GM13976 (cell line): ENCODE results near the gene SPINDOC.

Experiments
- DNase-seq: peaks from one replicate; pipeline ENCODE4 v3.0.0; 2012; ENCODE audit warnings: low spot score
- in situ Hi-C: fragments of 300-500 bp; cut with MboI; formaldehyde crosslinking; loops from one replicate; pipeline ENCODE4 v1.12.0; 2022; ENCODE audit warnings: low sequenced_read_pairs, mixed read lengths, inconsistent platforms; ENCODE audit not compliant: unreplicated experiment
- TF ChIP-seq, protein P1 (sequence below): IDR thresholded peaks from 2 replicates; pipeline ENCODE4 v1.5.1; 2012; ENCODE audit warnings: borderline replicate concordance, mild to moderate bottlenecking; ENCODE audit not compliant: insufficient read depth; ENCODE audit errors: extremely low read depth, missing control alignments, control extremely low read depth

The SPINDOC gene

DNA sequence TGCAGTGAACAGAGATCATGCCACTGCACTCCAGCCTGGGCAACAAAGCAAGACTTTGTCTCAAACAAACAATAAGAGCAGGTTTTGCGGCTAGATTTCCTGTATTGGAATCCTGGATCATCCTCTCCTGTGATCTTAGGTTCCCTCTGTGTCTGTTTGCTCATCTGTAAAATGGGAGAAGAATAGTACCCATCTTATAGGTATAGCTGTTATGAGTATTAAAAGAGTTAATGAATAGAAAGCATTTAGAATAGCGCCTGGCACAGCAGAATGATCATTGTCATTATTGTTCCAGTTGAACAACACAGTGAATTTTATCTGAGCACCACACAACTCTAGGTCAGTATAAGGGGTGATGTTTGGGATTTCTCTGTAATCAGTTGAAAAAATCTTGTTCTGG lies 36.4 kb downstream of the SPINDOC start:
- TF ChIP-seq, protein P1, sequence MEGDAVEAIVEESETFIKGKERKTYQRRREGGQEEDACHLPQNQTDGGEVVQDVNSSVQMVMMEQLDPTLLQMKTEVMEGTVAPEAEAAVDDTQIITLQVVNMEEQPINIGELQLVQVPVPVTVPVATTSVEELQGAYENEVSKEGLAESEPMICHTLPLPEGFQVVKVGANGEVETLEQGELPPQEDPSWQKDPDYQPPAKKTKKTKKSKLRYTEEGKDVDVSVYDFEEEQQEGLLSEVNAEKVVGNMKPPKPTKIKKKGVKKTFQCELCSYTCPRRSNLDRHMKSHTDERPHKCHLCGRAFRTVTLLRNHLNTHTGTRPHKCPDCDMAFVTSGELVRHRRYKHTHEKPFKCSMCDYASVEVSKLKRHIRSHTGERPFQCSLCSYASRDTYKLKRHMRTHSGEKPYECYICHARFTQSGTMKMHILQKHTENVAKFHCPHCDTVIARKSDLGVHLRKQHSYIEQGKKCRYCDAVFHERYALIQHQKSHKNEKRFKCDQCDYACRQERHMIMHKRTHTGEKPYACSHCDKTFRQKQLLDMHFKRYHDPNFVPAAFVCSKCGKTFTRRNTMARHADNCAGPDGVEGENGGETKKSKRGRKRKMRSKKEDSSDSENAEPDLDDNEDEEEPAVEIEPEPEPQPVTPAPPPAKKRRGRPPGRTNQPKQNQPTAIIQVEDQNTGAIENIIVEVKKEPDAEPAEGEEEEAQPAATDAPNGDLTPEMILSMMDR: no peak
- DNase-seq: no peak
- in situ Hi-C loops: no loop called here

DNA sequence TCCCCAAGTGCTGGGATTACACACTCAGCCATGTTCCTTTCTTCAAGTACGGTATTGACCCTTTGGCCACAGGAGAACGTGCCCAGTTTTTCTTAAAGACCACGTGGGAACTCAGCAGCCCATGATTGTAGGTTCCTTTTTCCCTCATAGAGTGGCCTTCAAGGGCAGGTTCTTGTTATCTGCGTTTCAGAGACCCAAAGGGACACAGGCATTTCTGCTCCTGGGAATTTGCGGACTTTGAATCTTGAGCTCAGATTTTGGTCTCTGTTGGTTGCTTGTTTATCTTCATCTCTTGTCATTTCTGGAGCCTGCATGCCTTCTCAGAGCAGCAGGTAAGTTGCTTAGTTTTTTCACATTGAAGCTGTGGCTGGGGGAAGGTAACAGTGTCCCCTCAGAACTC lies 37.7 kb downstream of the SPINDOC start:
- TF ChIP-seq, protein P1: no peak
- in situ Hi-C loops: no loop called here
- no peak for DNase-seq

DNA sequence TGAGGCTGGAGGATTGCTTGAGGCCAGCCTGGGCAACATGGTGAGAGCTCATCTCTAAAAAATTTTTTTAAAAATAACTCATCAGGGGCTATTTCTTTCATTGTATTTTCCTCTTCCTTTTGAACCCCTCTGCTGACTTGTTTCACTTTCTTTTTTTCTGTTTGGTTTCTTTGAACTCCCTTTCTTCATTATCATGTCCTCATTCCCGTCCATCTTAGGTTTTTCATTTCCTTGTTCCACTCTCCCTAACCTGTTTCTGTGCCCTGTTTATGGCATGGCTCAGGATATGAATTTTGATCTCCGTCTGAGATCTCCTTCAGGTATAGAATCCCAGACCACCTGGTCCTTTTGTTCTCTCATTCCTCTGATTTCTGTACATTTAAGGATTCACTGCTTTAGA lies 38.1 kb downstream of the SPINDOC start:
- in situ Hi-C loops: no loop called here
- TF ChIP-seq, protein P1: no peak
- DNase-seq: no peak

DNA sequence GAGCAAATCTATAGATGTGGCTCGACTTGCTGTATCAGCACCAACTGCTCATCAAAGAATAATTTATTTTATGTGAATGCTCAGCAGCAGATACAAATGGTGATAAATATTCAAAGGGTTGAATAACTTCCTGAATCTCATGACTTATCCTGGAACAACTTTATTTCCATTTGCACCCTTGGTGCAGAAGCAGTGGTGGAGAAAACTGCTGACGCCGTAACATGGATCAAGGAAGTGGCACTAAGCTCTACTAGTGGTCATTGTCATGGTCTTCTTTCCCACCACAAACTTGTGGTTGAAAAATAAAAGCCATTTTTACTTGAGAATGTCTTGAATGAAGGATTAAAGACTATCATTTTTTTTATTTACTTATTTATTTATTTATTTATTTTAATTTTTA lies 40.2 kb downstream of the SPINDOC start:
- TF ChIP-seq, protein P1: no peak
- no peak for DNase-seq
- in situ Hi-C loops: no loop called here

DNA sequence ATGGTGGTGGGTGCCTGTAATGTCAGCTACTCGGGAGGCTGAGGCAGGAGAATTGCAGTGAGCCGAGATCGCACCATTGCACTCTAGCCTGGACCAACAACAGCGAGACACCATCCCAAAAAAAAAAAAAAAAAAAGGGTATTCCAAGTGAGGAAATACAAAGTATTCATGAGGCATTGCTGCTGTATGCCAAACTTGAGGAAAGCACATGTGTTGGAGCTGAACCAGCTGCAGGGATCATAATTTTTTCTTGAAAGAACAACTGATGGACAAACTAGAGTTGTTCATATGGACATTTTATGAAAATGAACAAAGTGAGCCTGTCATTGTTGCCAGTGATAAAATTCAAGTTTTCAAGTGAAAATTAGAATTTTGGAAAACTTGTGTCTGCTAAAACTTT lies 41.4 kb downstream of the SPINDOC start:
- TF ChIP-seq, protein P1: no peak
- in situ Hi-C loops: no loop called here
- no peak for DNase-seq

DNA sequence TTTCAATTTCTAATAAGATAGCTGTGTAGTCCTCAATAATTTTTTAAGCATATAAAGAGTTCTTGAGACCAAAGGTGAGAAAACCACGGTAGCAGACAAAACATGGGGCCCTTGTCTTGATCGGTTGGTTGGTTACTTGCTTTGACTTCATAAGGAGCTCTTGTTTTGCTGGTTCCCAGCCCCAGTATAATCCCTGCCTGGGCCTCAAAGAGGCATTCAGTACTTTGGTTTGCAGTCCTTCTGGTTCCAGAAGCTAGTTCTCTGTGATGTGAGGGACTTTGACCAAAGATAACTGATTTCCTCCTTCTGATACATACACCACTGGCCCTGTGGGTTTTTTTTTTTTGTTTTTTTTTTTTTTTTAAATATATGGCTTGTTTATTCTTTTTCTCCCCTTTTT lies 42.7 kb downstream of the SPINDOC start:
- DNase-seq: no peak
- TF ChIP-seq, protein P1: no peak
- in situ Hi-C loops: no loop called here

DNA sequence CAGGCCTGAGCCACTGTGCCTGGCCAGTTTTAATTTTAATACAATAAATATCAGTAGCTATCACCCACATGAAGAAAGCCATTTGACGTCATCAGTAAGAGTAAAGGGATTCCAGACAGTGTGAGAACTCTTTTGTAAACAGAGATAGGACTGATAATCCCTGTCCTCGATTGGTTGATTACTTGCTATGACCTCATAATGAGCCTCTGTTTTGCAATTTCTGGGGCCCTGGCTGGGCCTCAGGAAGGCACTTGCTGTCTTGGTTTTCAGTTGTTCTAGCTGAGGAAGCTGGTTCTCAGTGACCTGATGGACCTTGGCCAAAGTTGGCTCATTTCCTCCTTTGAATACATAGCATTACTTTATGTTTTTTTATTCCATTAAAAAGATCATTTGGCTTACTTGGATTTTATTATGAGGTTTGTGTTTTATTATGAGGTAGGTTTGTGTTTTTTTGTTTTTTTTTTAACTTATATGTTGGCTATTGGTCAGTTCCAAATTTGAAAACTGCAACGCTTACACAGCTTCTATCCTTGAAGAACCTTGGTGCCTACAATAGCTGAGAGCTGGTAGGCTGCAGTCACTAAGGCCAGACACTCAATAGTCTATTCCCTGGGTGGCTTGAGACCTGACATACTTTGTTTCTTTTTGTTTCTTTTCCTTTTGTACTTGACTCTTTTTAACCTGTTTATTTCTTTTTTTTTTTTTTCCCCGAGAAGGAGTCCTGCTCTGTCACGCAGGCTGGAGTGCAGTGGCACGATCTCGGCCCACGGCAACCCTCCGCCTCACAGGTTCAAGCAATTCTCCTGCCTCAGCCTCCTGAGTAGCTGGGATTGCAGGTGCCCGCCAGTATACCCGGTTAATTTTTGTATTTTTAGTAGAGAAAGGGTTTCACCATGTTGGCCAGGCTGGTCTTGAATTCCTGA lies 45.6 kb downstream of the SPINDOC start:
- TF ChIP-seq, protein P1: no peak
- DNase-seq: no peak
- in situ Hi-C loops: no loop called here
